Dermis microvascular lymphatic vessel endothelial cell (primary cell): ENCODE data around the gene FAM83C. TPM values are rescaled to one million over a fixed set of nuclear protein-coding genes. Genes with fewer than 3 reads are reported as not detected.

ENCODE experiments used
- DNase-seq, 2 donors: peaks; one replicate each; pipeline versions ENCODE4 v3.0.0 to v3.0.0-alpha.2; 2010; ENCODE audit warnings: low read depth in 2 of 2
- total RNA-seq: library from RNA; depleted of rRNA; stranded (reverse); fragments of >200 nt; gene quantifications from 2 replicates; pipeline ENCODE4 v1.2.1, GENCODE V29; 2014

The FAM83C gene
- total RNA-seq, 1 donor from 2014 or later, result not detected

DNA sequence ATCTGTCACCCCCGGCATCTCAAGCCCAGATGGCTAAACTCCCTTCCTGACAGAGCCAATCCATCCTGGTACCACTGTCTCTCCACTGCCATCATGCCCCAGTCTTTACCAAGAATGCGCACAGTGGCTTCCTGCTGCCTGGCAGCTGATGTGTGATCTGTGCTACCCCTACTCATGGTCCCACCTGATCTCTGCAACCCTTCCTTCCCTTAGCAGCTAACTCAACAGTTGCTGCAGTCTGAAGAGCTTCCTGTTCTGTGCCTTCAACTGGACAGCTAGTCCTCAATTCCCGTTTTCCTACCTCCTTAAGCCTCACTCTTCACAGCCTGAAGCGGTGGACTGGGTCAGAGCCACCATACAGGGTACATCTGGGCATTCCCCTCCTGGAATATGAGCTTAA, 7.6 kb upstream of the FAM83C start:
- DNase-seq, result no peak

DNA sequence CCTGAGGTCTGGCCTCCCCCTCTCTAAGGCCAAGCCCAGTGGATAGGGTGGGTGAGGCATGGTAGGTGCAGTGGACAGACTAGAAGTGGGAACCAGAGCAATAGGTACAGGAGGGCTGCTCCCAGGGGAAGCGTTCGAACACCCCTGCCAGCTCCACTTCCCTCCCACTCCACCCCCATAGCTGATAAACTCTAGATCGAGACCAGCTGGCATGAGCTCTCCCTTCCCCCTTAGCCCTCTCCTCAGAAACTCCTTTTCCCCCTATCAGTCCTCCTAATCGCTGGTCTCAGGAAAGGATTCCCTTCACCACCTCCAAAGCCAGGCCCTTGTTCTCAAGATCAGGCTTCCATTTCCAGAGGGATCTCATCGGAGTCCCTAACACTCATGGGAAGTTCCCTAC, 6.0 kb upstream of the FAM83C start:
- no peak for DNase-seq

DNA sequence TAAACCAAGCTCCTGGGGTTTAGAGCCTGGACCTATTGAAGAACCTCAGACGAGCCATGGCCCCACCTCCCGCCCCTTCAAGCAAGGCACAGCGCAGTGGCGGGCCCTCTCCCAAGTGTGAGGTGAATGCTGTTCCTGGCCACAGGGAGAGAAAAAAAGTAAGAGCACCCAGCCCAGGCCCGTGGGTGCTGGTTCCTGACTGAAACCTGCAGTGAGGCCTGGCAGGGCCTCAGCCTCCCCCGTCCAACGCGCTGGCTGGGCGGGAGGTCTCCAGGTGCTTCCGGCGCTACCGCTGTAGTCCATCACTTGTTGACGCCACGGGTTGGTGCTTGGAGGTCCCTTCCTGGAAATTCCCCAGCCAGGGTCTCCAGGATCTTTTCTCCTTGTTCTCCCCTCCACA, 5.5 kb upstream of the FAM83C start:
- DNase-seq, result no peak

DNA sequence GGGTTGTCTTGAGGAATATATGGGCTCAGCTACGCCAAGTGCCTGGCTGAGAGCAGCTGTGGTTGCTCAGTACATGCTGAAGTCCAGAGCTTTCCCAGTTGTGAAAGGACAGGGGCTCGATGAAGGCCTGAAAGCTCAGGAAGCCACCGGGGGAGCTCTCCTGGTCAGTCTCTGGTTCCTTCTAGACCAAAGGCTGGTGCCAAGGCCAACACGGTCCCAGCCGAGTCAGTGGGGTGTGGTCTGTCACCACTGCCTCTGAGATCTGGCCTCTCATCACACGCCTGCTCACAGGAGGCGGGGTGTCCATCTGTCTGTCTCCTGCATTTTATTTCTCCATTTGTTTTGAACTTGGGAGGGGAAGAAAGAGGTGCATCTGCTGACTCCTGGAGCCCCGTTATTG, 4.9 kb upstream of the FAM83C start:
- no peak for DNase-seq

DNA sequence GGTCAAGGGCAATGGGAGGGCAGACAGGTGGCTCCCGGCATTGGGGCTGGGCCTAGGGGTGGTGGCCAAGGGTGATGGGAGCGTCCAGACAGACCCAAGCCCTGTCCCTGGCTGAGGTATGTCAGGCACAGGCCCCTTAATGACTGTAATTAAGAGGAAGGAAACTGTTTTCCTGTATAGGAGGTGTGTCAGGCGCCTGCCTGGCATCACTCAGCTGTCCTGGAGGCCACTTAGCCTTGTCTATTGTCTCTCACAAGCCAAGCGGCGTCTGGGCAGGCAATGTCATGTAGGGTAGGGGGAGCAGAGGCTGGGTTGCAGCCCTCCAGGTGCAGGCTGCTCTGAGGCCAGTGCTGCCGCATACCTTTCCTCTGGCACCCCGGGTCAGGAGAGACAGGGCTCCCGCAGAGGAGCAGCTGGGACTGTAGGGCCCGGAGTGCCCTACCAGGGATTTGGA, 3.9 kb upstream of the FAM83C start:
- no peak for DNase-seq

DNA sequence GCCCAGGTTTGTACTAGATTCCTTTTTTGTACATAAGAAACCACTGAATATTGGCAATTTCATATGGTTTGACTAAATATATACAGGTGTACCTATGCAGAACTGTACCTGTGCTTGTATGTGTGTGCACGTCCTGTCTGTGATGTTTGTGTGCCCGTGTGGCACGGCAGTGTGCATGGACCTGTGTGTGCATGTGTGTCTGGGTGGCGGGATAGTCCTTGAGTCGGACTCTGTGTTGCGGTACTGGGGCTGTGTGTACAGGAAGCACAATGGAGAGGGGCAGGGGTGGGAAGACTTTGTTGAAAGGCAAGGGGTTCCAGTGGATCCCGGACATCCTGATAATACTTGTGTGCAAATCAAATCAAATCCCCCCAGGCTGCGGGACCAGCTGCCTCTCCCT, 3.4 kb upstream of the FAM83C start:
- DNase-seq, result no peak

DNA sequence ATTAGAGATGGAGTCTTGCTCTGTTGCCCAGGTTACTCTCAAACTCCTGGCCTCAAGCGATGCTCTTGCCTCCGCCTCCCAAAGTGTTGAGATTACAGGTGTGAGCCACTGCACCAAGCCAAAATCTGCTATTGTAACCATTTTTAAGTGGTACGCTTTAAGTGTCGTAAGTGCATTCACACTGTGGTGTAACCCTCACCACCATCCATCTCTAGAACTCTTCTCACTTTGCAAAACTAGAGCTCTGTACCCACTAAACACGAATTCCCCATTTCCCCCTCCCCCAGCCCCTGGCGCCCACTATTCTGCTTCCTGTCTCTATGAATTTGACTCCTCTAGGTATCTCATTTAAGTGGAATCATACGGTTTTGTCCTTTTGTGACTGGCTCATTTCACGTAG, 2.8 kb upstream of the FAM83C start:
- DNase-seq, result no peak

DNA sequence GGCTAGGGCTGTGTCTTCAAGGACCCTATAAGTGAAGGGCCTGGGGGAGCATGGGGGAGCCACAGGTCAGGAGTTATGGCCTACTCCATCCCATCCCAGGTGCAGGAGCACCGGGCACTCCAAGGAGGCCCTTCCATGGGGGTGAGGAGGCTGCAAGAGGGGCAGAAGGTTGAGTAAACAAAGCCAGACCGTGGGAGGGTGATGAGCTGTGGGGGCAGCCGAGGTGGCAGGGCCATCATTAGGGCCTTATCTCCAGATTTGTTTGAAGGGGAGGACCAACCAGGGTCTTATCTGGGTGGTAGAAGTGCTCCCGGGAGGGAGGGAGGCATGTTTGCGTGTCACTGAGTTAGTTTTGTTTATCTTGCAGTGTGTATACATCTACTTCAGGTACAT, 2.1 kb upstream of the FAM83C start:
- DNase-seq, result no peak

DNA sequence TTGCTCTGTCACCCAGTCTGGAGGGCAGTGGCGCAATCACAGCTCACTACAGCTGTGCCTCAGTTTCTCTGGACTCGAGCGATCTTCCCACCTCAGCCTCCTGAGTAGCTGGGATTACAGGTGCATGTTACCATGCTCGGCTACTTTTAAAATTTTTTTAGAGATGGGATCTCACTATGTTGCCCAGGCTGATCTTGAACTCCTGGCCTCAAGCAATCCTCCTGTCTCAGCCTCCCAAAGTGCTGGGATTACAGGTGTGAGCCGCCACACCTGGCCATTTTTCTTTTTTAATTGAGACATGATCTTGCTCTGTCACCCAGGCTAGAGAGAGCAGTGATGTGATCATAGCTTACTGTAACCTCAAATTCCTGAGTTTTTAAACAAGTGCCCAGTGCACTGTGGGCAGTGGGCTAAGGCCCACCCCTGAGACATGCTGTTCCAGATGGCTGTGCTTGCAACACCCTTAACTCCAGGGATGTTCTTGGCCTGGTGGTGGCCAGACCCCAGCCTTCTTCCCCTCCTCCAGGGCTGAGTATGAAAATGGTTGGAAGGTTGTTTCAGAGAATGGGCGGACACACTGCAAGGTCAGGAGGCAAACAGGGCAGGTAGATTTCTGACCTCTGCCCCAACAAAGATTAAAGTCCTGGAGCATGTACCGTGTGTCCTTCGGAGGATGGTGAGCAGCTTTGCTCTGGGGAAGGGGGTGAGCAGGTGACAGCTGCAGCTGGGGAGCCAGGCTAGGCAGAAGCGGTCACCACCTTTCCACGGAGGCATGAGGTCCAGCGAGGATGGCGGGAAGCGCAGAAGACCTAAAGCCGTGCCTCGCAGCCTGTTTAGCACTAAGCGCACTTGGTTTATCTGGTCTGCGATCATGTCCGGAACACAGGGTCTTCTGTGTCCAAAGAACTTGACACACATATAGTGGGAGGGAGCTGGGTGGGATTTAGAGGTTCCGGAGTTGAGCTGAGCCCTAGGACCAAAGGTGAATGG, 1.4 kb upstream of the FAM83C start:
- no peak for DNase-seq

DNA sequence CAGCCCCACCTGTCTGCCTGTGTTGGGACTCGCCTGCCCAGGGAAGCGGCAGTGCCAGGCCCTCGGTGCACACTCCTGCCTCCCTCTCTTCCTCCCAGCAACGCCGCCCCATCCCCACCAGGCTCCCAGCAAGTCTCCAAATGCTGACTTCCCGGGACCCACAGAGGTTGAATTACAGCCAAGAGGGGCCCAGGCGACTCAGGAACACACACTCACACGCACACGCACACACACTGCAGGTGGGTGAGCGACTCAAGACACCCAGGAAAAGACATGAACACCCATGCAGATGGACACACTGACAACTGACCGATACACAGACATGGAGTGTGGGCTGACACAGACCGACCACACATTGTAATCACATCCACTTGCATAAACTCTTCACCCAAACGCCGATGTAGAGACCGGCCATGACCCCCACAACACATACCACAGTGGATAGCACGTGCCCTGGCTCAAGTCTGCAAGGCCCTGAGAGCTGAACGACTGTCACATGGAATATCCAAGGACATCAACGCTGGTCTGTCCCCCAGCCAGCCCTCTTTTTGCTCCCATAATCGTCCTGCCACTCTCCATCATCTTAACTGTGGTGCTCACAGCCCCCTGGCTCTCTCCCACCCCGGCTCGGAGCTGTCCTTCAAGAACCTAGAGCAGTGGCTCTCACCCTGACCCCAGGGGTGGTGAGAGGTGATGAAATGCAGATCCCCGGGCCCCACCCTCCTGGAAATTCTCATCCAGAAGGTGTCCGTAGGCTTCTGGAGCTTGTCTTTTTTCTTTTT, 470 bp upstream of the FAM83C start:
- no peak for DNase-seq

DNA sequence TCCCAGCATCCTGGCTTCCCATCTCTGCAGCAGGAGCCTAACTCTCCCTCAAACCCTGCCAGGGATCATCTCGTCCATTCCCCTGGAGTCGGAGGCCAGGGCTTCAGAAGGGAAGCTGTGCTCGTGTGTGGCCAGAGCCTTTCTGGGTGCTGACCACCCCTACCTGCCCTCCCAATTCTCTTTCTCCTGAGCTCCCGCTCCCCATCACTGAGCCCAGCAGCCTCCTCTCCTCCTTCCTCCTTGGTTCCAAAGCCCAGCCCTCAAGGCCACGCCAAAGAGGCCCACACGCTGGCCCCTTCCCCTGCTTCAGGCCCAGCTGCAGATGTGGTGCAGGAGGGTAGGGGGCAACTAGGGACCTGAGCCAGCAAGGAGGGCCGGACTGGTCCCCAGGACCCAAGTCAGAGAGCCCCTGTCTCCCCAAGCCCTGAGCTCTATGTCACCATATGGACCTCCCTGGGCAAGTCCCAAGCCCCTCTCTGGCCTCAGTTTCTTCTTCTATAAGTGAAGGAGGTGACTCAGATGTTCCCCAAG, 1.3 kb downstream of the FAM83C start:
- DNase-seq, result no peak

DNA sequence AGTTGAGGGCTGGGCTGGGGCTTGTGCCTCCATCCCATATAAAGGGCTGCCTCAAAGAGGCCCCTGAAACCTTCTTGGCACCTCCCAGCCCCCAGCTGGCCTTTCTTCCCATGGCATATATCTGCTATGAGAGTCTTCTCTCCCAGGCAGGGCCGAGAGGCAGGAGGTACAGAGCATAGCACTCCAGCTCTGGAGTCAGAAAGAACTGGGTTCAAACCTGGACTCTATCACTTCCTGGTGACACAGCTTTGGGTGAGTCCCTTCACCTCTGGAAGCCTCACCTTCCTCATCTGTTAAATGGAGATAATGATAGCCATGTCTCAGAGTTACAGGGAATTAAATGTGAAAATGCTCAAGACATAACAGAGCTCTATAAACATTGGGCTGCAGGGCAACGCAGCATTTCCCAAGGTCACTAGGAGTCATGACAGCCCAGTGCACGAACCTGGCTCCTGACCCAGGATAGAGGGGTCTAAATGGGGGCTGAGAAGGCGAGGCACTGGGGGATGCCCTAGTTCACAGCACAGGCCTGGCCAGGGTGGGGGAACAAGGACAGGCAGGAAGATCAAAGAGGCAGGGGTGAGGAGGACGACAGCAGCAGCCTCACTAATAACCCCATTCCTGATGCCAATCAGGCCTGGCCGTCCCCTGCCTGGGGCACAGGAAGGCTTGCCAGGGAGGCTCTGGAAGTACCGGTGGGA, 1.9 kb downstream of the FAM83C start:
- no peak for DNase-seq

DNA sequence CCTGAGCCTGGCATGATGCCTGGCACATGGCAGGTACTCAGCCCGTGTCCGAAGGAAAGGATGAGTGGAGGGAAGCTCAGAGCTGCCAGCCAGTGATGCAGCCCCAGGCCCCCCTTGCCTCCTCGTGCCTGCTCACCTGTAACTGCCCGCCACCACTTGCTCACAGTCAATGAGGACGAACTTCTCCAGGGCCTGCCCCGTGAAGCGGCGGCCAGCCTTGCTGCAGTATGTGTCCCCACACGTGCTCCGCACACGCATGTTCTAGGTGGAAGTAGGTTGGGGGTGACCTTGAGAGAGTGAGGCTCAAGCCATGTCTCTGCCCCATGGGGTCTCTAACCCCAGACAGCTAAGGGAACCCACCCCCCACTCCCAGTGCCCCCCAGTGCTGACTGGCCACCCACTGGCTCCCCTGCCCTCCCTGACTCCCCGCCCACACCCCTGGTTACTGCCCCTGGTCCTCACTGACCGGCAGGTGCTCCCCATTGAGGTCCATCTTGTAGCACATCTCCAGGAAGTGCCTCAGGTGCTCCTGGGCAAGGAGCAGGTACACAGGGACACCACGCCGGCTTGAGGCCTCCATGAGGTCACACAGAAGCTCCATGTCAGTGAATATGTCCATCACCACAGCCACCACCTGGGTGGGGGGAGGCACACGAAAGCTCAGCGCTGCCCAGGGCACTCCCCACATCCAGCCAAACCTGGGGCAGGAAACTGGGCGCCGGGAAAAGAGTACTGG, 3.7 kb downstream of the FAM83C start:
- DNase-seq, result no peak

DNA sequence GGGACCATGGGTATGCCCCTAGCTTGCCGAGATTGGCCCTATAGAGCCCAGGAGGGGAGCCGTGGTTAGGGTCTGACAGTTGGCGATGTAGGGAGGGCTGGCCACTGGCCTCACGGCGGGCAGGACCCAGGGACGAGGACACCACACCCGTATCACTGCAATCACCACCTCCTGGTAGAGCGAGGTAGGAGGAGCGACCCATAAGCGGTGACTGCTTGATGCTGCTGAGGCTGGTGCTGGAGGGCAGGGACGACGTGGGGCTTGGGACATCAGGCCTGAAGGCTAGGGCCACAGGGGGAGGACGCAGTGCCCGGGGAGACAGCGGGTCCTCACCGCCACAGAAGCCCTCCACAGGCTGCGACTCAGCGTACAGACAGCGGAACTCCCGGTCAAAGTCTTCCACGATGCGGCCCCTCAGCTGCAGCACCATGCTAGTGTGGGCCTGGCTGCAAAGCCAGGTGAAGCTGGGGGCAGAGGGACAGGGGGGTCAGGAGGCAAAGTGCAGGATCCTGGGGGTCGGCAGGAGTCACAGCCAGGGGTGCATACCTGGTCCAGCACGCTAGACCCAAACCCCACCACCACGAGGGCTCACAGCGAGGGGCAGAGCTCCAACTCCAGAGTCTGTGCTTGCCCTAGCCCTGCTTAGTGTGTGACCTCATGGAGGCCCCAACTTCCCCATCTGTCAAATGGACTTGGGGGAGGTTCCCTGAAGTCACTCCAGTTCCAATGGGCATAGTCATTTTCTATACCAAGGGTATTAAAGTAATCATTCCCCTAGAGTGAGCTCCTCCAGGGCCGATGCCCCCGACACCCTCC, 4.5 kb downstream of the FAM83C start:
- no peak for DNase-seq

DNA sequence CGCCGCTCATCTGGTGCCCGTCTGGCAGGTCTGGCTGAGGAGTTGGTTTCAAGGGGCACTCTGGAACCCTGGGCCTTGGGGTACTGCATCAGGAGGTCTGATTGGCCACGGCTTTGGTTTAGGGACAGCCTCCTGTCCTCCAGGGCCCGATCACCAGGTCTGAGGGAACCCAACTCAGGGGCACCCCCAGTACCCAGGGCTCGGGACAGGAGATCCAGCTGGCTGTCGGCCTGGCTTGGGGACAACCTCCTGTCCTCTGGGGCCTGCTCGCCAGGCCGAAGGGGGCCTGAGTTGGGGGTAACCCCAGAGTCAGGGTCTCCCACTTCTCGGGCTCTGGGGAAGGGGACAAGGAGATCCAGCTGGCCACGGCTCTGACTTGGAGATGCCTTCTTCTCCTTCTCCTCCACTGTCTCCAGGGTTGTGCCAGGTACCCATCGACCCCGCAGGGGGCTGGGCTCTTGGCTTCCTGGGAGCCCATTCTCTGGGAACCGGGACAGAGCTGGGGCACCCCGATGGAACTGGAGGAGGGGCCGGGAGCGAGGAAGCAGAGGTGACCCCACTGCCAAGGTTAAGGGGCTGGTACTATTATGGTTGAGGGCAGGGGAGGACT, 5.2 kb downstream of the FAM83C start:
- DNase-seq, result no peak

DNA sequence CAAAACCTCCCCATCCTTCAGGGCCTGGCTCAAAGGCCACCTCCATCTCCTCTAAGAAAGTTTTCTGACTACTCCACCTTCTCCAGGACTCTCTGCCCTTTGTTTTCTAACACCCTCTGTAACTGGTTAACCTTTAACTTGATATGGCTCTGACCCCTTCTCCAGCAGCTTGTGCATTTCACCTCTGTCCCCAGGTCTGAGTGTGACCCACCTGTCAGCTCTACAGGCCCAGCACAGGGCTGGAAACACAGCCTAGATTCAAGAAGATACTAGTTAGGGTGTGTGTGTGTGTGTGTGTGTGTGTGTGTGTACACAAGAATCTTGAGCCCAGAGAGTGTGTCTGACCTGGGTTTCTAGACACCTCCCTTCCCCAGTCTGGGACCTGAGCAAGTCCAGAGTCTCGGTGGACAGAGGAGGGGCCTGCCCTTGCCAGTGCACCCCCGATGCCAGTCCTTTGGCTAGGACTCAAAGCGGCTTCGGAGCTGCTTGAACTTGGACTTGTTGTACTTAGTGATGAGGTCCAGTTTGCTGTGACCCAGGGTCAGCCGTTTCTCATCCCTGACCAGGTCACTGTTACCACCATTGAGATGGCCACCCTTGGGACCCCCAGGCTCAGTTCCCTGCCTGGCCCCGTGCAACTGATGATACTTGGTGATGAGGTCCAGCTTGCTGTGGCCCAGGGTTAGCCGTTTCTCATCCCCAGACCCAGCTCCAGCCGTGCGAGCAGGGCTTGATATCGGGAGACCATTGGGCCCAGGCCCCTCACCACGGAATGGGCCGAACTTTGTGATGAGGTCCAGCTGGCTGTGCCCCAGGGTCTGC, 5.9 kb downstream of the FAM83C start:
- DNase-seq, result no peak

DNA sequence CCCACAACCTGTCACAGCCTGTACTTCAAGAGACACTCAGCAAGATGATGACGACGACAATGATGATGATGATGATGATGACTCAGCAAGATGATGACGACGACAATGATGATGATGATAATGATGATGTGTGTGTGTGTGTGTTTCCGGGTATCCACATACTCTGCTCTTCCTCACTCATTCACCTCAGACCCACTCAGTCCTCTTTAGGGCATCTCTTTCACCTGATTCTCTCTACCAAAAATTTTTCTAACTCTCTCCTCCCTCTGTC, 6.5 kb downstream of the FAM83C start:
- DNase-seq, result no peak

DNA sequence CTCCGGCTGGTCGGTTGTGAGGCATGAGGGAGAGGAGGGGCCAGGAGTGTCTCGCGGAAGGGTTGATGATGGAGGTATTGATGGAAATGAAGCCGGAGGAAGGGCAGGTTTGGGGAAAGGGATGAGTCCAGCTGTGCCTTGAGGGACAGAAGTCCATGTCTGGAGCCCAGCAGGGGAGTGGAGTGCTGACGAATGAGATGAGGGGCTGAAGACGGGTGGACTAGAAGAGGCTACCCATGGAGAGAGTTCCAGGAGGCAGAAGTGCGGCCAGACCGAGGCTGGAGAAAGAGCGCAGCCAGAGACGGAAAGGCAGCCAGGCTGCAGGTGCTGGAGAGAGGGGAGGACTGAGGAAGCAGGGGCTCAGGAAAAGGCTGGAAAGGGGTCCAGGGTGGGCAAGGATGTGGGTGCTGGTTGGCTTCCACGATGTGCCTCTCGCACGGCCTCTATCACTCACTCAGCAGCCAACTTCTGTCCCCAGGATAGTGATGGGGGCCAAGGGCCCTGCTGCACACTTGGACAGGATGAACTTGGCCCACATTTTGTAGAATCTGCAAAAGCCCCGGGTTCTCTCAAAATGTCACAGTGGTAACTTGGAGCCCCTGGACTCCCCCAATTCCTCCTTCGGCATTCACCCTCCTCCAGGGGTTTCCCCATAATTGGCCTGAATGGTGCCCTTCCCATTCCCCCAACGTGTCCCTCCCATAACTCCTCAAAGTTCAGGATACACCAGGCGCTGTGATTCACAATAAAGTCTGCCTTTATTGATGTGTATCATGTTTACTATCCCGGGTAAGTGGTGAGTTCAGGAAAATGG, 7.0 kb downstream of the FAM83C start:
- DNase-seq, result no peak
